Esophagus muscularis mucosa (tissue), 4 donors: ENCODE results near the gene ARL15. TPM values are rescaled to one million over a fixed set of nuclear protein-coding genes. Genes with fewer than 3 reads are reported as not detected.
A peak's percentile ranks its signal among the peaks of the same experiment; 100 is the strongest.

Source experiments
- DNase-seq: peaks from one replicate; pipeline ENCODE4 v3.0.0-alpha.2; 2017; ENCODE audit errors: extremely low spot score
- H3K27ac ChIP-seq, 4 donors: fragments of 200-600 bp; sonication (generic); replicated peaks in 1 of 4; 1 replicate in 3 of 4; 2 replicates in 1 of 4; pipeline ENCODE4 v1.5.1; 2016 to 2019; ENCODE audit warnings: mild to moderate bottlenecking in 1 of 4
- H3K27me3 ChIP-seq, 4 donors: fragments of 200-600 bp; sonication (generic); one replicate each; pipeline versions ENCODE4 v1.5.1 to v1.6.0; 2016 to 2019
- H3K36me3 ChIP-seq, 4 donors: fragments of 200-600 bp; sonication (generic); one replicate each; pipeline ENCODE4 v1.5.1; 2016 to 2019
- H3K4me1 ChIP-seq, 4 donors: fragments of 200-600 bp; sonication (generic); one replicate each; pipeline ENCODE4 v1.5.1; 2016 to 2019
- H3K4me3 ChIP-seq, 4 donors: fragments of 200-600 bp; sonication (generic); 1 replicate in 2 of 4; 2 replicates in 2 of 4; pipeline ENCODE4 v1.5.1; 2016 to 2019; ENCODE audit warnings: mild to moderate bottlenecking in 4 of 4, moderate library complexity in 1 of 4
- H3K9me3 ChIP-seq, 4 donors: fragments of 200-600 bp; sonication (generic); 1 replicate in 3 of 4; 2 replicates in 1 of 4; pipeline ENCODE4 v1.5.1; 2016 to 2019
- CTCF ChIP-seq, 3 experiments: fragments of 200-600 bp in 2 of 3; fragments of 450-650 bp in 1 of 3; sonication (generic) in 2 of 3; IDR thresholded peaks; one replicate each; pipeline ENCODE4 v1.5.1; 2017 to 2019; ENCODE audit warnings: antibody characterized with exemption in 3 of 3, mild to moderate bottlenecking in 2 of 3, moderate library complexity in 1 of 3
- EP300 ChIP-seq: sonication (generic); formaldehyde crosslinking; IDR thresholded peaks from one replicate; pipeline ENCODE4 v1.6.1; 2017; ENCODE audit warnings: antibody characterized with exemption
- POLR2A ChIP-seq: fragments of 450-650 bp; IDR thresholded peaks from one replicate; pipeline ENCODE4 v1.6.1; 2017; ENCODE audit warnings: antibody characterized with exemption, moderate library complexity, mild to moderate bottlenecking, low read depth
- POLR2AphosphoS5 ChIP-seq, 2 donors: sonication (generic); formaldehyde crosslinking; IDR thresholded peaks; one replicate each; pipeline ENCODE4 v1.6.1; 2017; ENCODE audit warnings: antibody characterized with exemption in 2 of 2
- WGBS: methylation state at CpG from one replicate; pipeline ENCODE4 v1.1.5; 2018; 5-methylcytosine and 5-hydroxymethylcytosine counted together
- intact Hi-C: fragments of 100-400 bp; cut with DNase I; formaldehyde crosslinking; loops from one replicate; pipeline ENCODE4 v1.15.1; 2023
- total RNA-seq, 4 donors: library from RNA; depleted of rRNA; stranded (reverse); fragments of >200 nt; gene quantifications; one replicate each; pipeline versions ENCODE4 v1.1.0 to v1.2.1, GENCODE V29; 2016

Gene ARL15
- total RNA-seq, 4 donors from 2014 or later = 11.6 to 21.6 (median 16.5) TPM

- no peak for TF ChIP-seq POLR2AphosphoS5 (IDR thresholded peaks at IDR 0.05)
- no peak for TF ChIP-seq POLR2A
- TF ChIP-seq CTCF (IDR thresholded peaks at IDR 0.05) = peak; percentile 35 to 62 (median 48)
- no peak for TF ChIP-seq EP300
- intact Hi-C loops = no loop called here
- DNase-seq = no peak
- no peaks in the 10 kb centered on the region for H3K9me3 ChIP-seq
- peak overlapping the region in 1 of 4 donors; percentile 3 for H3K4me3 ChIP-seq
- H3K4me1 ChIP-seq = peaks cover 6 to 11% (median 9%) of the 10 kb centered on the region in 4 donors
- WGBS = 47% methylated on average over 2 of the region's 2 CpGs
- H3K27ac ChIP-seq = no peak overlapping the region
- H3K36me3 ChIP-seq = no peaks in the 10 kb centered on the region
- no peaks in the 10 kb centered on the region for H3K27me3 ChIP-seq
Measured at GRCh38 chr5:54234304-54234933, 76.0 kb downstream of the ARL15 start.

- Histone ChIP-seq H3K9me3 (no peaks in the 10 kb centered on the region), H3K27me3 (no peaks in the 10 kb centered on the region), H3K4me3 (no peak overlapping the region), H3K4me1 (peaks cover 6 to 17% (median 10%) of the 10 kb centered on the region in 4 donors), H3K36me3 (no peaks in the 10 kb centered on the region), H3K27ac (no peak overlapping the region)
- intact Hi-C loops = no loop called here
- TF ChIP-seq POLR2A = no peak
- no peak for TF ChIP-seq CTCF (IDR thresholded peaks at IDR 0.05)
- TF ChIP-seq EP300 = no peak
- TF ChIP-seq POLR2AphosphoS5 (IDR thresholded peaks at IDR 0.05) = no peak
- no peak for DNase-seq
- 77% methylated on average over 3 of the region's 3 CpGs for WGBS
Measured at GRCh38 chr5:54230936-54231685, 79.3 kb downstream of the ARL15 start.

GRCh38 chr5:54229041-54229780, 81.2 kb downstream of the ARL15 start:
- 20% methylated on average over 6 of the region's 6 CpGs for WGBS
- intact Hi-C loops = no loop called here

GRCh38 chr5:54227759-54228158, 82.6 kb downstream of the ARL15 start:
- TF ChIP-seq EP300 = no peak
- TF ChIP-seq POLR2AphosphoS5 (IDR thresholded peaks at IDR 0.05) = no peak
- no peak for TF ChIP-seq POLR2A
- TF ChIP-seq CTCF (IDR thresholded peaks at IDR 0.05) = no peak
- DNase-seq = no peak
- no peak overlapping the region for H3K27ac ChIP-seq
- WGBS = 91% methylated on average over 1 of the region's 1 CpG
- peaks cover 0 to 10% (median 5%) of the 10 kb centered on the region in 4 donors for H3K4me1 ChIP-seq
- intact Hi-C loops = no loop called here
- no peaks in the 10 kb centered on the region for H3K9me3 ChIP-seq
- no peak overlapping the region for H3K4me3 ChIP-seq
- H3K36me3 ChIP-seq = no peaks in the 10 kb centered on the region
- H3K27me3 ChIP-seq = no peaks in the 10 kb centered on the region

More at GRCh38 chr5:54229041-54229780, 81.2 kb downstream of the ARL15 start:
- no peaks in the 10 kb centered on the region for H3K9me3 ChIP-seq
- peaks cover 3 to 14% (median 6%) of the 10 kb centered on the region in 4 donors for H3K4me1 ChIP-seq
- no peaks in the 10 kb centered on the region for H3K27me3 ChIP-seq
- DNase-seq = no peak
- no peak overlapping the region for H3K4me3 ChIP-seq
- no peak overlapping the region for H3K27ac ChIP-seq
- TF ChIP-seq CTCF (IDR thresholded peaks at IDR 0.05) (peak; percentile 86 to 91 (median 90)), EP300 (no peak)
- no peaks in the 10 kb centered on the region for H3K36me3 ChIP-seq
